Gastrocnemius medialis (tissue), 4 donors: ENCODE data around the gene VSX1. TPM values are rescaled to one million over a fixed set of nuclear protein-coding genes. Genes with fewer than 3 reads are reported as not detected.

Experiments
- ATAC-seq, 2 donors: fragments of 150-250 bp; one replicate each; pipeline ENCODE4 v1.9.1; 2016
- DNase-seq, 2 donors: peaks; one replicate each; pipeline ENCODE4 v3.0.0-alpha.2; 2019
- H3K27ac ChIP-seq, 4 donors: fragments of 200-600 bp; sonication (generic); 1 replicate in 1 of 4; 2 replicates in 3 of 4; pipeline ENCODE4 v1.5.1; 2016 to 2018; ENCODE audit warnings: mild to moderate bottlenecking in 2 of 4, moderate library complexity in 1 of 4
- H3K27me3 ChIP-seq, 3 donors: fragments of 200-600 bp; sonication (generic) in 2 of 3; 1 replicate in 1 of 3; 2 replicates in 2 of 3; pipeline versions ENCODE4 v1.5.1 to v1.6.0; 2016 to 2019; ENCODE audit warnings: mild to moderate bottlenecking in 1 of 3, moderate library complexity in 1 of 3
- H3K36me3 ChIP-seq, 2 donors: fragments of 200-600 bp; sonication (generic) in 1 of 2; one replicate each; pipeline ENCODE4 v1.5.1; 2017 to 2018
- H3K4me1 ChIP-seq, 2 donors: fragments of 200-600 bp; sonication (generic) in 1 of 2; one replicate each; pipeline ENCODE4 v1.5.1; 2016 to 2017; ENCODE audit warnings: mild to moderate bottlenecking in 2 of 2
- H3K4me3 ChIP-seq, 4 donors: fragments of 200-600 bp; sonication (generic) in 3 of 4; 1 replicate in 1 of 4; 2 replicates in 3 of 4; pipeline ENCODE4 v1.5.1; 2016 to 2019; ENCODE audit warnings: mild to moderate bottlenecking in 2 of 4
- H3K9me3 ChIP-seq, 3 donors: fragments of 200-600 bp; sonication (generic) in 2 of 3; 1 replicate in 1 of 3; 2 replicates in 2 of 3; pipeline ENCODE4 v1.5.1; 2016 to 2019
- CTCF ChIP-seq, 5 experiments: fragments of 450-650 bp in 3 of 5; fragments of 200-600 bp in 2 of 5; sonication (generic) in 2 of 5; IDR thresholded peaks in 4 of 5; conservative IDR thresholded peaks in 1 of 5; 1 replicate in 4 of 5; 2 replicates in 1 of 5; pipeline ENCODE4 v1.5.1; 2016 to 2019; ENCODE audit warnings: antibody characterized with exemption in 5 of 5, mild to moderate bottlenecking in 3 of 5, moderate library complexity in 3 of 5
- POLR2A ChIP-seq, 2 donors: fragments of 450-650 bp; IDR thresholded peaks; one replicate each; pipeline ENCODE4 v1.6.1; 2017; ENCODE audit warnings: antibody characterized with exemption in 2 of 2, mild to moderate bottlenecking in 2 of 2, moderate library complexity in 2 of 2
- in situ Hi-C, 4 donors: fragments of 200-750 bp; cut with MboI; loops; one replicate each; pipeline versions ENCODE4 v1.15.0 to v1.8.0; 2017; ENCODE audit warnings: low sequenced_read_pairs in 4 of 4
- intact Hi-C: fragments of 100-400 bp; cut with DNase I; formaldehyde crosslinking; loops from one replicate; pipeline ENCODE4 v1.15.1; 2023; ENCODE audit warnings: low total_unique reads
- total RNA-seq, 4 donors: library from RNA; depleted of rRNA; stranded (reverse); fragments of >200 nt; gene quantifications; one replicate each; pipeline versions ENCODE4 v1.1.0 to v1.2.3, GENCODE V29; 2016

VSX1 gene
- total RNA-seq, 4 donors from 2014 or later, result 0.20 to 3.0 TPM; not detected in 2

GRCh38 chr20:25090492-25091429 is 8.8 kb upstream of the VSX1 start:
- peaks cover 19 to 28% (median 23%) of the 10 kb centered on the region in 3 donors for H3K27me3 ChIP-seq
- no peak overlapping the region for H3K27ac ChIP-seq
- no peaks in the 10 kb centered on the region for H3K36me3 ChIP-seq
- H3K4me3 ChIP-seq, result no peak overlapping the region
- in situ Hi-C loops (no loop called here), intact Hi-C loops (no loop called here)
- ATAC-seq, result no peak
- TF ChIP-seq POLR2A (IDR thresholded peaks at IDR 0.05) (no peak), CTCF (IDR thresholded peaks at IDR 0.05 in 4 of 5, conservative IDR thresholded peaks at IDR 0.05 in 1 of 5) (no peak)
- no peaks in the 10 kb centered on the region for H3K4me1 ChIP-seq
- no peaks in the 10 kb centered on the region for H3K9me3 ChIP-seq
- peak in 1 of 2 donors; percentile 26 for DNase-seq

- in situ Hi-C loops, result loop anchor here in 1 of 4 donors (10.0 kb wide), 1 partner anchor 85 kb away; no protein-coding TSS in a partner anchor
- intact Hi-C loops, result no loop called here
- no peaks in the 10 kb centered on the region for H3K36me3 ChIP-seq
These were observed 7.7 kb upstream of the VSX1 start for GRCh38 chr20:25089662-25090061.

GRCh38 chr20:25089096-25089495 is 7.2 kb upstream of the VSX1 start:
- TF ChIP-seq CTCF (IDR thresholded peaks at IDR 0.05 in 4 of 5, conservative IDR thresholded peaks at IDR 0.05 in 1 of 5), result no peak
- TF ChIP-seq POLR2A (IDR thresholded peaks at IDR 0.05), result no peak
- peaks cover 36 to 44% (median 40%) of the 10 kb centered on the region in 3 donors for H3K27me3 ChIP-seq
- no peaks in the 10 kb centered on the region for H3K9me3 ChIP-seq
- DNase-seq, result no peak
- intact Hi-C loops, result no loop called here
- no peak for ATAC-seq
- no peak overlapping the region for H3K4me3 ChIP-seq
- in situ Hi-C loops, result loop anchor here in 1 of 4 donors (10.0 kb wide), 1 partner anchor 86 kb away; no protein-coding TSS in a partner anchor
- H3K27ac ChIP-seq, result no peak overlapping the region
- peaks cover 7 to 11% of the 10 kb centered on the region in 2 donors for H3K4me1 ChIP-seq
- no peaks in the 10 kb centered on the region for H3K36me3 ChIP-seq

More at GRCh38 chr20:25089662-25090061, 7.7 kb upstream of the VSX1 start:
- no peak for ATAC-seq
- Histone ChIP-seq H3K4me1 (peaks cover 3 to 6% of the 10 kb centered on the region in 2 donors), H3K4me3 (no peak overlapping the region), H3K27me3 (peaks cover 30 to 39% (median 34%) of the 10 kb centered on the region in 3 donors), H3K9me3 (no peaks in the 10 kb centered on the region), H3K27ac (no peak overlapping the region)
- TF ChIP-seq POLR2A (IDR thresholded peaks at IDR 0.05), result no peak
- no peak for DNase-seq

- no peak for DNase-seq
- in situ Hi-C loops, result loop anchor here in 1 of 4 donors (10.0 kb wide), 1 partner anchor 87 kb away; no protein-coding TSS in a partner anchor
- ATAC-seq, result no peak
- intact Hi-C loops, result no loop called here
- H3K4me3 ChIP-seq, result no peak overlapping the region
- H3K27ac ChIP-seq, result no peak overlapping the region
- H3K4me1 ChIP-seq, result peaks cover 15 to 19% of the 10 kb centered on the region in 2 donors
- H3K36me3 ChIP-seq, result no peaks in the 10 kb centered on the region
- no peaks in the 10 kb centered on the region for H3K9me3 ChIP-seq
- peaks cover 44 to 53% (median 48%) of the 10 kb centered on the region in 3 donors for H3K27me3 ChIP-seq
- no peak for TF ChIP-seq POLR2A (IDR thresholded peaks at IDR 0.05)
- no peak for TF ChIP-seq CTCF (IDR thresholded peaks at IDR 0.05 in 4 of 5, conservative IDR thresholded peaks at IDR 0.05 in 1 of 5)
These were observed 6.3 kb upstream of the VSX1 start for GRCh38 chr20:25088267-25088666.
